HG03342 (cell line): ENCODE data around the gene OOSP2.
"Not testable (repeated sequence)": the region's sequence is repeated elsewhere in the genome, so short reads cannot be mapped to it uniquely, and the experiment has no call there.

Experiments used
- ATAC-seq: cut with Tn5 transposase; IDR thresholded peaks from one replicate; pipeline ENCODE4 v1.9.1; 2021; ENCODE audit warnings: mild to moderate bottlenecking, moderate library complexity; ENCODE audit not compliant: unreplicated experiment

OOSP2 gene, protein sequence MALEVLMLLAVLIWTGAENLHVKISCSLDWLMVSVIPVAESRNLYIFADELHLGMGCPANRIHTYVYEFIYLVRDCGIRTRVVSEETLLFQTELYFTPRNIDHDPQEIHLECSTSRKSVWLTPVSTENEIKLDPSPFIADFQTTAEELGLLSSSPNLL

GRCh38 chr11:60040109-60040508 is at the start of gene OOSP2:
Gene OOSP2, plus strand, starts transcription at chr11:60040409. Its CDS starts 51 bp downstream, at chr11:60040460.
- no peak for ATAC-seq

DNA sequence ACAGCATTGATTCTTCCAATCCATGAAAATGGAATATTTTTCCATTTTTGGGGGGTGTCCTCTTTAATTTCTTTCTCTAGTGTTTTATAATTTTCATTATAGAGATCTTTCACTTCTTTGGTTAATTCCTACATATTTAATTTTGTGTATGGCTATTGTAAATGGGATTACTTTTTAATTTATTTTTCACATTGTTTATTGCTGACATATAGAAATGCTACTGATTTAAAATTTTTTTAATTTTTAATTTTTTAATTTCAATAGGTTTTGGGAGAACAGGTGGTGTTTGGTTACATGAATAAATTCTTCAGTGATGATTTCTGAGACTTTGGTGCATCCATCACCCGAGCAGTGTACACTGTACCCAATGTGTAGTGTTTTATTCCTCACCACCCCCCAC is 49.8 kb upstream of the OOSP2 start:
- no peak for ATAC-seq

DNA sequence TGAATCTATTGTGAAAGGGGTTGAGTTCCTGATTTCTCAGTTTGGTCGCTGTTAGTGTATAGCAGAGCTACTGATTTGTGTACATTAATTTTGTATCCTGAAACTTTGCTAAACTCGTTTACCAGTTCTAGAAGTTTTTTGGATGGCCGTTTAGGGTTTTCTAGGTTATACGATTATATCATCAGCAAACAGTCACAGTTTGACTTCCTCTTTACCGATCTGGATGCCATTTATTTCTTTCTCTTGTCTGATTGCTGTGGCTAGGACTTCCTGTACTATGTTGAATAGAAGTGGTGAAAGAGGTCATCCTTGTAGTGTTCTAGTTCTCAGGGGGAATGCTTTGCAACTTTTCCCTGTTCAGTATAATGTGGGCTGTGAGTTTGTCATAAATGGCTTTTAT is 47.8 kb upstream of the OOSP2 start:
- no peak for ATAC-seq

GRCh38 chr11:59997800-59998199 is 42.4 kb upstream of the OOSP2 start:
- ATAC-seq: no peak

DNA sequence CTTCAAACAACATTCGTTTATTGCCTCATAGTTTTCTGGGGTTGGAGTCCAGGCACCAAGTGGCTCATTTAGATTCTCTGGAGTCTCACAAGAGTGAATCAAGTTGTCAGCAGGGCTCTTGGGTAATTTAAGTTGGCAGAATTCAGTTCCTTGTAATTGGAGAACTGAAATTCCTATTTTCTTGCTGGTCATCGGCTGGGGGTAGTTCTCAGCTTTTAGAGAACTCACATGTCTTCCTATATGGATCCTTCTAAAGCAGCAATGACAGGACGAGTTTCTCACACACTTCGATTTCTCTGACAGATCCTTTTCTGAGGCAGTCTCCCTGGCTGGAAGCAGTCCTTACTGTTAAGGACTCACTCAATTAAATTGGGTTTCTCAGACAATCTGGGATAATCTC is 40.5 kb upstream of the OOSP2 start:
- no peak for ATAC-seq

DNA sequence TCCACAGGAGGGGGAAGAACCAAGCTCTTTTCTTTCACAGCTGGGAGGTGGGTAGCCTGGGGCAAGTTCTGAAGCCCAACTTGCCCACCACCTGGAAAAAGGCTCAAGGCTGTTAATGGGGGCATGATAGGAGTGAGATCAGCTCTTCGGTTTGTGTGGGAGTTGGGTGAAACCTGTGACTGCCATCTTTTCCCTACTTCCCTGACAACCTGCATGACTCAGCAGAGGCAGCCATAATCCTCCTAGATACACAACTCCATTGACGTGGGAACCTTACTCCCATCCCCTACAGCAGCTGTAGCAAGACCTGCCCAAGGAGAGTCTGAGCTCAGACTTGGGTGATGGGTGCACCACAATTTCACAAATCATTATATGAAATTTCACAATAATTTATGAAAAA is 36.5 kb upstream of the OOSP2 start:
- ATAC-seq: no peak

- no peak for ATAC-seq
These were observed 34.8 kb upstream of the OOSP2 start for GRCh38 chr11:60005360-60005759.

GRCh38 chr11:60016881-60017280 is 23.3 kb upstream of the OOSP2 start, which contains the start of gene OOSP4B:
Gene OOSP4B, plus strand, starts transcription at chr11:60017181.
- ATAC-seq: no peak

DNA sequence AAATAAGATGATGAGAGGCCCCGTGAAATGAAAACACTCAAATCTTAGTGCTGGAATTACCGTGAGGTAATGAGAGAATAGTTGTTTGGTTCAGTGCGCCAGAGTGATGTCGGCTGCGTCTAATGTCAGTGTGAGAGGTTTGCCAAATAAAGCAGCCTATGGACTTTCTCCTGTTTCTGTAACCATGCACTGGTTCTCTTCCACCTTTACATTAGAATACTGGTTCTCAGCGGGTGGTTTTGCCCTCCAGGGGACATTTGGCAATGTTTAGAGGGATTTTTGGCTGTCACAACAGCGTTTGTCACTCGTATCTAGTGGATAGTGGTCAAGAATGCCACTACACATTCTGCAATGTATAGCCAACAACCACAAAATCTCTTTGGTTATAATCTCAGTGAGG is 22.2 kb upstream of the OOSP2 start:
- no peak for ATAC-seq

DNA sequence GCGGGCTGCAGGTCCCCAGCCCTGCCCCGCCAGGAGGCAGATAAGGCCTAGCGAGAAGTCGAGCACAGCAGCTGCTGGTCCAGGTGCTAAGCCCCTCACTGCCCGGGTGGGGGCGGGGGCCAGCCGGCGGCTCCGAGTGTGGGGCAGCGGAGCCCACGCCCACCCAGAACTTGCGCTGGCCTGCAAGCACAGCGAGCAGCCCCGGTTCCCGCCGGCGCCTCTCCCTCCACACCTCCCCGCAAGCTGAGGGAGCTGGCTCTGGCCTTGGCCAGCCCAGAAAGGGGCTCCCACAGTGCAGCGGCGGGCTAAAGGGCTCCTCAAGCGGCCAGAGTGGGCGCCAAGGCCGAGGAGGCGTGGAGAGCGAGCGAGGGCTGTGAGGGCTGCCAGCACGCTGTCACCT is 19.8 kb upstream of the OOSP2 start:
- not testable (repeated sequence) for ATAC-seq

- no peak for ATAC-seq
These were observed 11.1 kb upstream of the OOSP2 start for GRCh38 chr11:60029015-60029632.

DNA sequence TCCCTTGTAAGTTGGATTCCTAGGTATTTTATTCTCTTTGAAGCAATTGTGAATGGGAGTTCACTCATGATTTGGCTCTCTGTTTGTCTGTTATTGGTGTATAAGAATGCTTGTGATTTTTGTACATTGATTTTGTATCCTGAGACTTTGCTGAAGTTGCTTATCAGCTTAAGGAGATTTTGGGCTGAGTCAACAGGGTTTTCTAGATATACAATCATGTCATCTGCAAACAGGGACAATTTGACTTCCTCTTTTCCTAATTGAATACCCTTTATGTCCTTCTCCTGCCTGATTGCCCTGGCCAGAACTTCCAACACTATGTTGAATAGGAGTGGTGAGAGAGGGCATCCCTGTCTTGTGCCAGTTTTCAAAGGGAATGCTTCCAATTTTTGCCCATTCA is 10.2 kb downstream of the OOSP2 start:
- not testable (repeated sequence) for ATAC-seq

DNA sequence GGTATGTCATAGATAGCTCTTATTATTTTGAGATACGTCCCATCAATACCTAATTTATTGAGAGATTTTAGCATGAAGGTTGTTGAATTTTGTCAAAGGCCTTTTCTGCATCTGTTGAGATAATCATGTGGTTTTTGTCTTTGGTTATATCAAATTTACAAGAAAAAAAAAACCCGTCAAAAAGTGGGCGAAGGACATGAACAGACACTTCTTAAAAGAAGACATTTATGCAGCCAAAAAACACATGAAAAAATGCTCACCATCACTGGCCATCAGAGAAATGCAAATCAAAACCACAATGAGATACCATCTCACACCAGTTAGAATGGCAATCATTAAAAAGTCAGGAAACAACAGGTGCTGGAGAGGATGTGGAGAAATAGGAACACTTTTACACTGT is 10.6 kb downstream of the OOSP2 start:
- not testable (repeated sequence) for ATAC-seq

DNA sequence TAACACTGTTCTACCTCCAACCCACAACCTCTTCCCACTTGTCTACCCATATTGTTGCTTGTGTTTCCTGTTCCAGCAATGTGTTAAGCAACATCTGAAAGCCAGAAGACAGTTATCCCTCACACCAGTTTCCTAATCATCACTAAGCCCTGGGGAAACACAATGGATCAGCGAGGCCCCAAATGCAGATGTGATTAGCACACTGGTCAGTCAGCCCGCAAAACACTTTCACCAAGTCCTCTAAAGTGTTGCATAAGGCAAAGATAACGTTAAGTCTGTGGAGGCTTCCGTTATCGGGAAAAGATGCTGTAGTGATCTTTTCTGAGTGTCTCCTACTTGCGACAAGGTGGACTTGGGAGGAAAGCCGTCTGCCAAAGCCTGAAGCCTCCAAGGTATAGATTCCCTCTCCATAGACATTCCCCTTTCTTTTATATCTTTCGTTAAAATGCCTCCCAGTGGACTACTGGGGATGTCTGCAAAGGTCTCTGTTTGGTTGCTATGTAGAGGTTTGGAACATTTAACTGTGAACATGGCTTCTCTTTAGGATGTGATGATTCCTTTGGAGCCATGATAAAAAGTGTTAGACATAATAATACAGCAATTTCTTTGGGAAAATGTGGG is 16.2 kb downstream of the OOSP2 start, which contains the start of gene MS4A3:
Gene MS4A3 (plus strand): TSS at position 317 of the 621 bp plus-strand sequence. CDS start 4,496 bp downstream, outside the sequence.
- ATAC-seq: no peak

- no peak for ATAC-seq
These were observed 18.8 kb downstream of the OOSP2 start for GRCh38 chr11:60059052-60059451.

DNA sequence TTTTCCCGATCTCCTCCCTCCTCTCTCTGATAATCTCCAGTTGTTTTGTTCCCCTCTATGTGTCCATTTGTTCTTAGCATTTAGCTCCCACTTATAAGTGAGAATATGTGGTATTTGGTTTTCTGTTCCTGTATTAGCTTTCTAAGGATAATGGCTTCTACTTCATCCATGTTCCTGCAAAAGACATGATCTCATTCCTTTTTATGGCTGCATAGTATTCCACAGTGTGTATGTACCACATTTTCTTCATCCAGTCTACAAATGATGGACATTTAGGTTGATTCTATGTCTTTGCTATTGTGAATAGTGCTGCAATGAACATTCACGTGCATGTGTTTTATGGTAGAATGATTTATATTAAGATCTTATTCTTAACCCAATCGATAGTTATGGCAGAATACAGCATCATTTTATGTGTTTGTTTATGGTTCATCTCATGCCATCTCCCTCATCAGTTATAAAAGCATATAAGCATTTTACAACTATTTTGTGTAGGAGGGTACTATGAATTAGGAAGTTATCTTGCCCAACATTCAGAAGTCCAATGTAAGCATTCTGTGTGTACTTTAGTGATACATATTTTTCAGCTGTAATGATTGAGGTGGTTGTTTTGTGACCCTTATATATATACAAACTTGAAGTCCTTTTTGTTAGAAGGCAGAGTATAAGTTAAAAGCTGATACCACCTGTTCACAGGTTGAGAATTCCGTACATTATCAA is 19.5 kb downstream of the OOSP2 start:
- no peak for ATAC-seq

DNA sequence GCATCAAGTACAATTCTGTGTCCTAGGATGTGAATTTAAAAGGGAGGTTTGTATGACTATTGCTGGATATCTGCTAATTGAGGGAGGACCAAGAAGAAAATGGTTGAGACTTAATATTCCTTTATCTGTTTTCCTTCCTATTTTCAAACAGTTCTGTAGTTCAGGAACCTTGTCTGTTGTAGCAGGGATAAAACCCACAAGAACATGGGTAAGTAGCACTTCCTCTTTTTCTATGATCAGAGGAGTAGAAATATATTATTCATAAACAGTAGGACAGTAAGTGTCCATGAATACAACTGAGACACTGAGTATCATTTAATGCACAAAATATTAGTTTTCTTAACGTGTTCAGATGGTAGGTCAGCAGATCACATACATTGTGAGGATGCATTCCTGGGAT is 23.9 kb downstream of the OOSP2 start:
- ATAC-seq: no peak

DNA sequence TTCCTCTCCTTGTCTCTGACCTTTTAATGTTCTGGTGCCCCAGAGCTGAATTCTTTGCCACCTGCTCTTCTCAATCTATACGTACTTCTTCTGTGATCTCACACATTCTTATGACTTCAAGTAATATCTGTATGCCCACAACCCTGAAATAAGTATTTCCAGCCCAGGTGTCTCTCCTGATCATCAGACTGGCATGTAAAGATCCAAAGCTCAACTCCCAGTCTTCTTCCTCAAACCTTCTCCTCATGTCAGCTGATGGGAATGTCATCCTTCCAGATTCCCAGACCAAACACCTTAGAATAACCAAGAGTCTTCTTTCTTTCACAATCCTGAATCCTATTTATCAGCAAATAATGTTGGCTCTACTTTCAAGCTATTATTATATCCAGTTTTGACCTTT is 25.6 kb downstream of the OOSP2 start:
- ATAC-seq: no peak

GRCh38 chr11:60069450-60069849 is 29.2 kb downstream of the OOSP2 start:
- ATAC-seq: no peak

DNA sequence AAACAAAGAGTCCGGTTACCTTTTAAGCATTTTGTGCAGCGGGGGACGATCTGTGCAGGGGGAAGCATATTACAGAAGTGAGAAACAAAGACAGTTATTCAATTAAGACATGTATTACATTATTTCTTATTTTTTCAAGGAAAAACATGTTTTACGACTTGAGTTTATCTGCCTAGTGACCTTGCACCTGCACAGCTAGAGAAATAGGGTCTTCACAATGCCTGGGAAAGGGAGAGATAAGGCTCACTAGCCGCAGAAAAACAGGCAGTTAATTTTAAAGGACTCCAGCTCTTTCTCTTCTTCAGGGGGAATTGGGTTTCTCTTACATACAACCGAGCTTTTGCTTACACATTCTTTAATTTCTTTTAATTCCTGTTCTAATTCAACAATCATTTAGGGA is 31.4 kb downstream of the OOSP2 start:
- ATAC-seq: not testable (repeated sequence)

DNA sequence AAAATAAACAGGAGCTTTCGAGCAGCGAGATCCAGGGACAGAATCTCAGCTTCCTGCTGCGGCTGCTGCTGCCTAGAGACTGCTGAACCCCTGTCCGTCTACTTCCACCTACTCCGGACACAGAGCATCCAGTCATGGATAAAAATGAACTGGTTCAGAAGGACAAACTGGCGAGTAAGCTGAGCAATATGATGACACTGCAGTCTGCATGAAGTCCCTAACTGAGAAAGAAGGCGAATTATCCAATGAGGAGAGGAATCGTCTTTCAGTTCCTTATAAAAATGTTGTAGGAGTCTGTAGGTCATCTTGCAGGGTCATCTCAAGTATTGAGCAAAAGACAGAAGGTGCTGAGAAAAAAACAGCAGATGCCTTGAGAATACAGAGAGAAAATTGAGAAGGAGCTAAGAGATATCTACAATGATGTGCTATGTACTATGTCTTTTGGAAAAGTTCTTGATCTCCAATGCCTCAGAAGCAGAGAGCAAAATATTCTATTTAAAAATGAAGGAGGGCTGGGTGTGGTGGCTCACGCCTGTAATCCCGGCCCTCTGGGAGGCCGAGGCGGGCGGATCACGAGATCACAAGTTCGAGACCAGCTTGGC is 37.1 kb downstream of the OOSP2 start:
- no peak for ATAC-seq
